Activated CD4-positive, CD25-positive, alpha-beta regulatory T cell treated with anti-CD3 and anti-CD28 coated beads, Interleukin-2, amount 50 U/mL, for 24 hours (primary cell): Measurements from ENCODE around the gene SFRP5.
A peak's percentile ranks its signal among the peaks of the same experiment; 100 is the strongest.

Source experiments
- ATAC-seq, 2 donors: fragments of 150-1000 bp; cut with Tn5 transposase; one replicate each; pipeline ENCODE4 v1.10.0; 2021; ENCODE audit warnings: mild to moderate bottlenecking in 1 of 2, moderate library complexity in 1 of 2

SFRP5 gene

DNA sequence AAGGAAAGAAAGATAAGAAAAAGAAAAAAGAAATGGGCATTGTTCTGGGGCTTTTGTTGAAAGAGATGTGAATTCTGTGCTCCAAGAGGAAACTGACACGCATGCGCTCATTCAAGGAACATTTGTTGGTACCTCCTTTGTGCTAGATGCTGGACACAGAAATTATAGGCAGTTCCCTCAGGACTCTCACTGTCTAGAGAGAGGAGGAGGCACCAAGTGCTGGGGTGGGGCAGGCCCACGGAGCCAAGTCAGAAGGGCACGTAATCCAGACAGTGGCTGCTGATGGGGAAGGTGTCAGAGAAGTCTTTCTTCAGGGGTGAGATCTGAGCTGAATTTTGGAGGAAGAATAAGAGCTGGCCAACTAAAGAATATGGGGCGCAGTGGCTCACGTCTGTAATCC lies 37.8 kb downstream of the SFRP5 start:
- no peak for ATAC-seq

- no peak for ATAC-seq
Observed at GRCh38 chr10:97733256-97733655, 38.5 kb downstream of the SFRP5 start.

DNA sequence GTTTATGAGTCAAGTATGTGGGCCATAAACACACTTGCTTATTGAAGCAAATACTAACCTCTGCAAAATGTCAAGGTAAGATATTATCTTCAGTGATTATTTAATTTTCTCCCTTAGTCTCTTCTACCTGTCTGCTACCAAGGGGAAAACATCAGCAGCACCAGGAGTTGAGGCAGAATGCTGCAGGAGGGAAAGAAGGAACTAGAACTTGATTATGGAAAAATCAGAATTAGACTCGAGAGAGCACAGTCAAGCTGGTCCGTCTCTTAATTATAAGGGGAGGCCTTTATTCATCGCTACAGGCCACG lies 39.8 kb downstream of the SFRP5 start:
- no peak for ATAC-seq

- peak; percentile 43 to 53 for ATAC-seq
Observed at GRCh38 chr10:97731346-97732051, 40.3 kb downstream of the SFRP5 start.

- no peak for ATAC-seq
Observed at GRCh38 chr10:97729014-97729413, 42.8 kb downstream of the SFRP5 start.

- ATAC-seq: no peak
Observed at GRCh38 chr10:97726636-97727178, 45.1 kb downstream of the SFRP5 start.

DNA sequence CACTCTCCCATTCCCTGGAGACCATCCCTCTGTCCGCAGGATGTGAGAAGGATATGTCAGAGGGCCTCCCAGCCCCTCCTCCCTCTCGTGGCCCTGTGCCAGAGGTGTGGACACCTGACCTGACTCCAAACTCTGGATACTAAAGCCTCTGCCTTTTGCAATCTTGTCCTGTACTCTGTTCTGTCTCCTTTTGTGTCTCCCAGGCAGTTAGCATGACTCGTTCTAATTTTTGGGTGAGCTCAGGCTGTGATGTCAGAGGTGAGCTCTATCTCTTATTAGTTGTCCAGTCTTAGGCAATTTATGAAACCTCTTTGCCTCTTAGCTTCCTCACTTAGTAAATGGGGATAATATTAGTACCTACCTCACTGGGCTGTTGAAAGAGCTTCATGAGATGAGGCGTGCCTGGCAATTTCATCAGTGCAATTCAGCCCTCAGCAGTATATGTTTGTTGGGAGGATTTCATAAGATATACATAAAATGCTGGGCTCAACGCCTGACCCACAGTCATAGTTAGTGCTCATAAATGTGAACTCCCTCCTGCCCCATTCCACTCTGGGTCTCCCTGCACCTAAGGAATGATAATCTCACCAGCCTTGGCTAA lies 47.4 kb downstream of the SFRP5 start:
- no peak for ATAC-seq

- no peak for ATAC-seq
Observed at GRCh38 chr10:97723001-97723400, 48.8 kb downstream of the SFRP5 start.

- ATAC-seq: no peak
Observed at GRCh38 chr10:97721871-97722780, 49.7 kb downstream of the SFRP5 start.

DNA sequence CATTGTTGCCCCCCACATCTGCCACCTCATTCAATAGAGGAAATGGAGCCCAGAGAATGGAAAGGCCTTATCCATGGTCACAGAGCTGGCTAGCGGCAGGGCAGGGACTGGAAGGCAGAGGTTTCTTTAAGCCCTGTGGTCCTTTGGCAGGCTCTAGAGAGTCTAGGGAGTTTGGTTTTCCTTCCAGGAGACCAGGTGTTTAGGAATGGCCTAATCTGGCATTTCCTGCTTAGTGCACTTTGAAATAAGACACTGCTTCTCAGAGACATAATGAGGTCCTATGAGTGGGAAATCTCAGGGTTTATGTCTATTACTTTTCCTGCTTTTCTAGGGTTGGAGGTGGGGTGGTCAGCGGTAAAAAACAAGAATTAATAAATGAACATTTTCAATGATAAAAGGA lies 52.2 kb downstream of the SFRP5 start:
- no peak for ATAC-seq

GRCh38 chr10:97718659-97719142 lies 53.1 kb downstream of the SFRP5 start:
- no peak for ATAC-seq

DNA sequence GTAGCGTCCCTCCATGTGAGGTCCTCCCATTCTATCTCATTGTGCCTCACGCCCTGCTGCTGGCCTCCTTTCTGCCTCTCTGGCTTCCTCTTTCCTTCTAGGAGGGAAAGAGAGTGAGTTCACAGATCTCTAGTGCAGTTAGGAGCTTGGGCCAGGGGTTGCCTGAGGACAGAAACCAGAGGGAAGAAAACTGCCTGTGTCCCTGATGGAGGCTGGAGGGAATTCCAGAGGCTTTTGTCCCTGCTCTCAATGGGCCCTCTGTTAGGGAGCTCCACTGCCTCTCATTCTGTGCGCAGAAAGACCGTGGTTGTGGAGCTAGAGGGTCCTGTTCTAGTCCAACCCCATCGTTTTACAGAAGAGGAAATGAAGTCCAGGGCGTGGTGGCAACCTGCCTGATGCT lies 53.6 kb downstream of the SFRP5 start:
- no peak for ATAC-seq

GRCh38 chr10:97717627-97718026 lies 54.2 kb downstream of the SFRP5 start:
- no peak for ATAC-seq
